ENCODE data around the gene MUC4. TPM values are rescaled to one million over a fixed set of nuclear protein-coding genes. Genes with fewer than 3 reads are reported as not detected.

The MUC4 gene
- total and polyA plus RNA-seq, 9 of the 15 experiments (the other 6 are each of a cell fraction or from before 2014, with no cell fraction given) = under 0.01 to 0.21 (median 0.10) TPM; not detected in 4

- no peaks in the 10 kb centered on the region for H4K20me1 ChIP-seq (replicated peaks; ENCODE audit: control insufficient read depth, insufficient read depth, low read length)
- DNase-seq (ENCODE audit: extremely low read depth in 1 of 4, low spot score in 3 of 4) (no peak), FAIRE-seq (no peak), ATAC-seq (no peak)
- H3K9me1 ChIP-seq (ENCODE audit: control insufficient read depth, insufficient read depth, low read length) = no peaks in the 10 kb centered on the region
- H2AFZ ChIP-seq (ENCODE audit: low read depth, low read length) = peak overlapping the region; percentile 97; the same call in 1 of the 2 replicates
- in situ Hi-C loops (cut with MboI) (loop anchor here (5.0 to 10.0 kb wide), 3 partner anchors 37 to 1769 kb away; no protein-coding TSS in a partner anchor), intact Hi-C loops (cut with micrococcal nuclease) (loop anchor here (10.0 kb wide), 3 partner anchors 111 to 231 kb away; no protein-coding TSS in a partner anchor)
- CTCF ChIA-PET (ENCODE audit: low intra/inter-chr PET ratio) = interaction anchor here (0.6 to 0.7 kb wide), 2 partner anchors 33 to 1584 kb away, joined by 3 read pairs; no protein-coding TSS in a partner anchor
- H3K9ac ChIP-seq (ENCODE audit: insufficient read depth in 1 of 2, low read depth in 2 of 2, low read length in 2 of 2) = 0 out of 4 replicates have a peak overlapping the region, but pooled peaks of 1 of the 2 experiments have one; percentile 8
- POLR2A ChIA-PET = interaction anchor here (0.6 to 1.5 kb wide), 14 partner anchors 21 to 656 kb away, joined by 3 to 6 read pairs (median 3); no protein-coding TSS in a partner anchor
- no peaks in the 10 kb centered on the region for H3K36me3 ChIP-seq (ENCODE audit: control insufficient read depth, insufficient read depth, low read length)
- TF ChIP-seq RAD21 (CRISPR knock-in tag; conservative IDR thresholded peaks at IDR 0.05 in 1 of 2, IDR thresholded peaks at IDR 0.05 in 1 of 2) (0 out of 4 replicates have a peak, but pooled peaks of 1 of the 2 experiments have one; percentile 3), DMBX1 (CRISPR knock-in tag; IDR thresholded peaks at IDR 0.05; ENCODE audit: borderline replicate concordance) (no peak), CTCF (IDR thresholded peaks at IDR 0.05 in 2 of 3, conservative IDR thresholded peaks at IDR 0.05 in 1 of 3; ENCODE audit: insufficient read depth in 2 of 3, low read depth in 1 of 3, low read length in 3 of 3) (peak in 2 of 3 experiments; percentile 8 to 15; a peak in 1 of 6 replicates)
- H3K27ac ChIP-seq (ENCODE audit: extremely low read depth, low read depth, low read length) = peak overlapping the region; percentile 82; the same call in 2 of the 3 replicates
- peaks cover 42 to 64% of the 10 kb centered on the region in 2 experiments for H3K4me1 ChIP-seq (replicated peaks in 1 of 2; ENCODE audit: control insufficient read depth in 2 of 2, insufficient read depth in 2 of 2, low read length in 2 of 2)
- H3K79me2 ChIP-seq (ENCODE audit: control insufficient read depth, insufficient read depth, low read length) = no peaks in the 10 kb centered on the region
- 42% methylated on average over 13 of the region's 13 CpGs for WGBS (ENCODE audit: insufficient coverage, low coverage, missing lambda C conversion rate)
- no peaks in the 10 kb centered on the region for H3K9me3 ChIP-seq (replicated peaks; ENCODE audit: control insufficient read depth, insufficient read depth, low read depth, low read length)
- no peak overlapping the region for H3K4me3 ChIP-seq
- no TSS peak for BruUV-seq (replicated peaks)
- peak overlapping the region; percentile 79; the same call in 1 of the 2 replicates for H3K4me2 ChIP-seq (ENCODE audit: insufficient read depth, low read length)
- H3K27me3 ChIP-seq (ENCODE audit: control insufficient read depth in 2 of 2, insufficient read depth in 2 of 2, low read length in 2 of 2) = no peaks in the 10 kb centered on the region
Measured at GRCh38 chr3:195855471-195856409, 44.0 kb upstream of the MUC4 start.

Data from K562 (cell line).